Pancreas (tissue), 10 donors: Measurements from ENCODE around the gene CLNK. TPM values are rescaled to one million over a fixed set of nuclear protein-coding genes. Genes with fewer than 3 reads are reported as not detected.

ENCODE experiments used
- ATAC-seq, 4 donors: fragments of 200-7000 bp; cut with Tn5 transposase; one replicate each; pipeline versions ENCODE4 v1.8.0 to v1.9.1; 2020; ENCODE audit warnings: mild to moderate bottlenecking in 4 of 4, moderate library complexity in 4 of 4
- DNase-seq, 6 donors: peaks; one replicate each; pipeline ENCODE4 v3.0.0-alpha.2; 2020
- FAIRE-seq: peaks from 2 replicates; lab custom pipeline; 2012; peaks lifted over from hg19 to GRCh38; lab: Jason Lieb, UNC
- H3K27ac ChIP-seq, 4 donors: fragments of 200-600 bp; sonication (generic); 1 replicate in 3 of 4; 2 replicates in 1 of 4; pipeline versions ENCODE4 v1.5.0 to v1.8.0; 2020
- H3K27me3 ChIP-seq, 4 donors: fragments of 200-600 bp; one replicate each; pipeline ENCODE4 v1.8.0; 2021
- H3K36me3 ChIP-seq, 3 donors: fragments of 200-600 bp; sonication (generic) in 1 of 3; one replicate each; pipeline versions ENCODE4 v1.5.0 to v1.8.0; 2020 to 2021
- H3K4me1 ChIP-seq, 3 donors: fragments of 200-600 bp; one replicate each; pipeline ENCODE4 v1.8.0; 2021
- H3K4me3 ChIP-seq, 4 donors: fragments of 200-600 bp; sonication (generic) in 2 of 4; one replicate each; pipeline versions ENCODE4 v1.5.0 to v1.8.0; 2020 to 2021
- H3K9me3 ChIP-seq, 4 donors: fragments of 200-600 bp; one replicate each; pipeline ENCODE4 v1.8.0; 2021
- WGBS, 2 donors: extraction: QIAGEN DNeasy Blood & Tissue Kit; methylation state at CpG; one replicate each; pipeline ENCODE4 v1.1.7; 2013; 5-methylcytosine and 5-hydroxymethylcytosine counted together
- intact Hi-C, 3 donors: fragments of 100-400 bp; cut with DNase I; formaldehyde crosslinking; loops; one replicate each; pipeline versions ENCODE4 v1.11.1 to v1.14.2; 2022
- polyA plus RNA-seq, 2 donors: library from polyadenylated mRNA; stranded (reverse); fragments of 200-250 nt; gene quantifications; one replicate each; pipeline ENCODE4 v1.2.3, GENCODE V29; 2013
- total RNA-seq, 6 donors: library from RNA; stranded (reverse); fragmentation: NEBNext Ultra II Directional in 4 of 6; extraction: Animal tissue kit (Norgen Biotek cat#: 25700) in 4 of 6; gene quantifications; one replicate each; pipeline versions ENCODE4 v1.2.1 to v1.2.4, GENCODE V29; 2021 to 2023
- TF ChIP-seq, protein P1 (sequence below), 4 donors: fragments of 200-600 bp; sonication (generic) in 3 of 4; IDR thresholded peaks; one replicate each; pipeline versions ENCODE4 v1.5.0 to v1.8.0; 2021; ENCODE audit warnings: antibody characterized with exemption in 4 of 4
- donor health status: healthy with polysubstance abuse.
- donor health status: DM: no; HTN: no; CAD: no; lungs with moderate emphysema.
- donor health status: DM: no; HTN: no; CAD: no.
- donor health status: control.
- donor health status: control.
- donor health status: Bipolar disorder and iron deficiency.
- donor health status: DM: yes; HTN: yes; CAD: no.
- donor health status: DM: no; HTN: no; CAD: no.
- donor health status: DM: no; HTN: no; CAD: no.
- donor health status: DM: yes; HTN: yes; CAD: no.

The CLNK gene
- total and polyA plus RNA-seq, 8 donors, result 0.02 to 0.19 (median 0.09) TPM; not detected in 2

DNA sequence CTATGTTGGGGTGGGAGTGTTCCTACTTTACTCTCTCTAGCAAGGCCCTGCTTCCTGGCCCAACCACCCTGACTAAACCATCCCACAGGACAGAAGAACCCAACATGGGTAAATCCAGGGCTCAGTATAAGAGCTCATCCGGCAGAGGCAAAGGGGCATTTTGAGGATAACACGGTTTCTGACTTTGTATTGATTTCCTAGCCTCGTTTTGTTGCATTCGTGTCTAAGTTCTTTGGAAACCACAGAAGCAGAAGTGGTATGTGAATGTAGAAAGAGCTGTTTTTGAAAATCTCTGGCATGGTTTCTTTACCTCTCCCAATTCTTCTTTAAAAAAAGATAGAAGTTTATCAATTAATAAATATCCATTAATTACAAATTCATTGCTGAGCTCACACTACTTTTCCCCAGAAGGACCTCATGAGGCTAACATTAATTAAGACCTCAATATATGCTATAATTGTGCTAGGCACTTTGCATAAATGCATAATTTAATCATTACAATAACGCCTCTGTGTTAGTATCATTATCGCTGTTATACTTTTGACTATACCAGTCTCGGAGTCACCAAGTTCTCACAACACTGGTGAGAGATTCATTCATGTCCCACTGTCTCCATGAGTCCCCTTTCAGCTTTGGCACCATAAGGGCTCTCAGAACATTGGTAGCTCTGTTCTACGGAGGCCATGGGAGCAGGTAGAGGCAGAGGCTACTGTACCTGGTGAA, 5.8 kb upstream of the CLNK start:
- no peak overlapping the region for H3K4me3 ChIP-seq
- H3K4me1 ChIP-seq, result no peaks in the 10 kb centered on the region
- FAIRE-seq, result no peak
- no peaks in the 10 kb centered on the region for H3K9me3 ChIP-seq
- no peak for ATAC-seq
- H3K27me3 ChIP-seq, result no peaks in the 10 kb centered on the region
- TF ChIP-seq, protein P1, sequence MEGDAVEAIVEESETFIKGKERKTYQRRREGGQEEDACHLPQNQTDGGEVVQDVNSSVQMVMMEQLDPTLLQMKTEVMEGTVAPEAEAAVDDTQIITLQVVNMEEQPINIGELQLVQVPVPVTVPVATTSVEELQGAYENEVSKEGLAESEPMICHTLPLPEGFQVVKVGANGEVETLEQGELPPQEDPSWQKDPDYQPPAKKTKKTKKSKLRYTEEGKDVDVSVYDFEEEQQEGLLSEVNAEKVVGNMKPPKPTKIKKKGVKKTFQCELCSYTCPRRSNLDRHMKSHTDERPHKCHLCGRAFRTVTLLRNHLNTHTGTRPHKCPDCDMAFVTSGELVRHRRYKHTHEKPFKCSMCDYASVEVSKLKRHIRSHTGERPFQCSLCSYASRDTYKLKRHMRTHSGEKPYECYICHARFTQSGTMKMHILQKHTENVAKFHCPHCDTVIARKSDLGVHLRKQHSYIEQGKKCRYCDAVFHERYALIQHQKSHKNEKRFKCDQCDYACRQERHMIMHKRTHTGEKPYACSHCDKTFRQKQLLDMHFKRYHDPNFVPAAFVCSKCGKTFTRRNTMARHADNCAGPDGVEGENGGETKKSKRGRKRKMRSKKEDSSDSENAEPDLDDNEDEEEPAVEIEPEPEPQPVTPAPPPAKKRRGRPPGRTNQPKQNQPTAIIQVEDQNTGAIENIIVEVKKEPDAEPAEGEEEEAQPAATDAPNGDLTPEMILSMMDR (IDR thresholded peaks at IDR 0.05), result no peak
- intact Hi-C loops, result no loop called here
- no peaks in the 10 kb centered on the region for H3K36me3 ChIP-seq
- H3K27ac ChIP-seq, result no peak overlapping the region
- DNase-seq, result no peak
- WGBS, 2 donors, result 67 to 79% methylated on average over 8 of the region's 8 CpGs

DNA sequence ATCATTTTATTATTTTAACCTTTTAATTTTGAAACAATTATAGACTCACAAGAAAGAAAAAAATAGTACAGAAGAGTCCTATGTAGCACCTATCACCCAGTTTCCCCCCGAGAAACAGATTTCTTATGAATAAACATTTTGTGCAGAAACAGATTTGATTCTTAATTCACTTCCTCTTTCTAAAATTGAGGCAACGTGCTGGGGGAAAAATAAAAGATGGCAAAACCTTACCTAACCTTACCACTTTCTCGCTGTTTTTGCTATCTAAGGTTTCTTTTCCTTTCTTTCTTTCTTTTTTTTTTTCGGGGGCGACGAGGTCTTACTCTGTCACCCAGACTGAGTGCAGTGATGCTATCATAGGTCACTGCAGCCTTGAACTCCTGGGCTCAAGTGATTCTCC, 4.3 kb upstream of the CLNK start:
- Histone ChIP-seq H3K4me1 (no peaks in the 10 kb centered on the region), H3K27me3 (no peaks in the 10 kb centered on the region), H3K9me3 (no peaks in the 10 kb centered on the region), H3K36me3 (no peaks in the 10 kb centered on the region), H3K4me3 (no peak overlapping the region), H3K27ac (no peak overlapping the region)
- intact Hi-C loops, result no loop called here
- FAIRE-seq (no peak), DNase-seq (no peak), ATAC-seq (no peak)
- WGBS, 2 donors, result 56 to 86% methylated on average over 6 of the region's 6 CpGs
- TF ChIP-seq, protein P1 (IDR thresholded peaks at IDR 0.05), result no peak

- TF ChIP-seq, protein P1 (IDR thresholded peaks at IDR 0.05), result no peak
- DNase-seq (no peak), ATAC-seq (no peak), FAIRE-seq (no peak)
- no peaks in the 10 kb centered on the region for H3K9me3 ChIP-seq
- H3K4me1 ChIP-seq, result no peaks in the 10 kb centered on the region
- no peak overlapping the region for H3K4me3 ChIP-seq
- WGBS, 2 donors, result 88 to 91% methylated on average over 3 of the region's 3 CpGs
- no peak overlapping the region for H3K27ac ChIP-seq
- no peaks in the 10 kb centered on the region for H3K27me3 ChIP-seq
- intact Hi-C loops, result no loop called here
- H3K36me3 ChIP-seq, result no peaks in the 10 kb centered on the region
These were observed 3.5 kb upstream of the CLNK start for GRCh38 chr4:10688022-10688421.

- FAIRE-seq, result no peak
- intact Hi-C loops, result no loop called here
- WGBS, 2 donors, result 65 to 74% methylated on average over 5 of the region's 5 CpGs
- DNase-seq, result no peak
- Histone ChIP-seq H3K4me1 (no peaks in the 10 kb centered on the region), H3K36me3 (no peaks in the 10 kb centered on the region), H3K9me3 (no peaks in the 10 kb centered on the region), H3K4me3 (no peak overlapping the region), H3K27ac (no peak overlapping the region), H3K27me3 (no peaks in the 10 kb centered on the region)
- ATAC-seq, result no peak
- TF ChIP-seq, protein P1 (IDR thresholded peaks at IDR 0.05), result no peak
These were observed 3.0 kb upstream of the CLNK start for GRCh38 chr4:10687526-10687925.

DNA sequence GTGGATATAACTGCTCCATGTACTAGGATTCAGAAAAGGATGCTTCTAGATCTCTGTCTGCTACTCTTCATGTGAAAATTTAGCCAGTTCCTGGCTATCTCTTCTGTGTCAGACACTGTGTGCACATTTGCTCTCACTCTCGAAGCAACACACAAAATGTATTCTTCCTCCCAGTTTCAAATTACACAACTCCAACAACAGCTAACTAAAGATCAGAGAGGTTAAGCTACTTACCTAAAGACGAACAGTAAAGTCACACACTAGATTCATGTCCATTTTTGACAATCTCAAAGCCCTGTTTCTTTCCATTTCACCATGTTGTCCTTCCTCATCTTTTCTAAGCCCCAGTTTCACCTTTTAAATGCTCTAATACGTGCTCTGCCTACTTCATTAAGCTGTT, 2.2 kb downstream of the CLNK start:
- no peak for DNase-seq
- intact Hi-C loops, result no loop called here
- Histone ChIP-seq H3K27ac (no peak overlapping the region), H3K36me3 (no peaks in the 10 kb centered on the region), H3K9me3 (no peaks in the 10 kb centered on the region), H3K27me3 (no peaks in the 10 kb centered on the region), H3K4me1 (no peaks in the 10 kb centered on the region), H3K4me3 (no peak overlapping the region)
- WGBS, 2 donors, result 48 to 71% methylated on average over 3 of the region's 3 CpGs
- TF ChIP-seq, protein P1 (IDR thresholded peaks at IDR 0.05), result no peak
- FAIRE-seq, result no peak
- ATAC-seq, result no peak
